Activated CD4-positive, alpha-beta T cell treated with anti-CD3 and anti-CD28 coated beads, Interleukin-2, amount 50 U/mL, for 48 hours (primary cell): ENCODE results near the gene PRDM15.

Experiments
- DNase-seq, 2 experiments: peaks; one replicate each; pipeline ENCODE4 v3.0.0-alpha.2; 2020

The PRDM15 gene

DNA sequence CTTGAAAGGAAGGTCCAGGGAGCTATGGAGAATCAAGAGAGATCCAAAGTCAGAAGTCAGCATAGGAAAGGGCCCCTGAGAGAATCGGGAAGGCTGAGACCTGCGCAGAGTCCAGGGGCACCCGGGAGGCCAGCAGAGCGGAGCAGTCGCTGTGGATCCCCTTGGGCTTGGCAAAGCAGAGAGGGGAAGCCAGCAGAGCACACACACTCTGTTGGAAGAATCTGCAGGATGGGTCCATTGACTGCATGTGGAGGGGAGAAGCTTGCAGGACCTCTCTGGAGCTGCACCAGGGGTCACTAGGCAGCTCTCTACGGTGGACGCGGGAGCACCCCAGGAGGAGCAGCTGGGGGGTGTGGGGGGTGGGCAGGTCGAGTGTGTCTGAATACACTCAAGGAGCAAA is 118.7 kb downstream of the PRDM15 start:
- no peak for DNase-seq

DNA sequence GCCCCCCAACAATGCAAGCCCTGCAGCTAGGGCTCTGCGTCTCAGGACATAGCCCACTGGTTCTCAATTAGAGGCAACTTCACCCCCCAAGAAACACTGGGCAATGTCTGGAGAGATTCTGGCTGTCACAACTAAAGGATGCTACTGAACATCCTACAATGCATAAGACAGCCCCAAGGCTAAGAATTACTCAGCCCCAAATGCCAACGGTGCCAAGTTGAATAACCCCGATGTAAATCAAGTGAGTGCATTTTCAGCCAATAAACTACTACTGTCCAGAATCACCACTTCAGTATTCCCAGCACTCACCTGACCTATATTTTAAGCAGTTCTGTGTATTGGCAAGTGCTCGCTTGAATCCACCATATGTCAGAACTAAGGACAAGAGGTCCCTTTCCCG is 119.2 kb downstream of the PRDM15 start:
- no peak for DNase-seq

DNA sequence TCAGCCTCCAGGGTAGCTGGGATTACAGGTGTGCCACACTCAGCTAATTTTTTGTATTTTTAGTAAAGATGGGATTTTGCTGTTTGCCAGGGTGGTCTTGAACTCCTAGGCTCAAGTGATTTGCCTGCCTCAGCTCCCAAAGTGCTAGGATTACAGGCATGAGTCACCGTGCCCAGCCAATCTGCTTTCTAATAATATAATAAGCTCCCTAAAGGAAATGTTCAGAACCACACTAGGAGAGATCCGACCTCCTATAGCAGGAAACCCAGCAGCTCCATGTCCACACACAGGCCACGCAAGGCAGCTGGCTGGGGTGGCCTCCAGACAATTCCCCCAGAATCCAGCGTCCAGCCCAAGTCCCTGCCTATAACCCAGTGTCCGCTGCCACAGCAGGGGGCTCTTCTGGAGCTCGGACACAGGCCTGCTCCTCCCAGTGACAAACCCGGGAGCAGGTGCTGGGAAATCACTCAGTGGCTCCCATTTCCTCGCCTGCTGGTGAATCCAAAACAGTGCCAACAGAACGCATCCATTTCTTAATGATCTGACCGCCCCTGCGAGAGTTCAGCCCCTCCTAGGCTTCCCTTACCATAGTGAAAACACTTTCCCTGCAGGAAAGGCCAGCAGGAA is 119.8 kb downstream of the PRDM15 start:
- no peak for DNase-seq

DNA sequence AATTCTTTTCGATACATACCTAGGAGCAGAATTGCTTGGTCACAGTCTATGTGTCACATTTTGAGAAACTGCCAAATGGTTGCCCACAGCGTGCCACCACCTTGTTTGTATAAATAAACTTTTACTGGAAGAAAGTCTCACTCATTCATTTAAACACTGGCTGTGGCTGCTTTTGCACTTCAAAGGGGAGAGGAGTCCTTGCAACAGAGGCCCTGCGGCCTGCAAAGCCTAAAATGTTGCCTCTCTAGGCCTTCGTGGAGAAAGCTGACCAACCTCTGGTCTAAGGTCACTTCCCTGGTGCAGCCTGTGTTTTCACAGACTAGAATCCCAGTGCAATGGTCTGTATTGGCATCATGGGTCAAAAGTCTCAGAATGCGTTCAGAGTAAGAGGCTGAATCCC is 120.6 kb downstream of the PRDM15 start:
- DNase-seq = no peak

DNA sequence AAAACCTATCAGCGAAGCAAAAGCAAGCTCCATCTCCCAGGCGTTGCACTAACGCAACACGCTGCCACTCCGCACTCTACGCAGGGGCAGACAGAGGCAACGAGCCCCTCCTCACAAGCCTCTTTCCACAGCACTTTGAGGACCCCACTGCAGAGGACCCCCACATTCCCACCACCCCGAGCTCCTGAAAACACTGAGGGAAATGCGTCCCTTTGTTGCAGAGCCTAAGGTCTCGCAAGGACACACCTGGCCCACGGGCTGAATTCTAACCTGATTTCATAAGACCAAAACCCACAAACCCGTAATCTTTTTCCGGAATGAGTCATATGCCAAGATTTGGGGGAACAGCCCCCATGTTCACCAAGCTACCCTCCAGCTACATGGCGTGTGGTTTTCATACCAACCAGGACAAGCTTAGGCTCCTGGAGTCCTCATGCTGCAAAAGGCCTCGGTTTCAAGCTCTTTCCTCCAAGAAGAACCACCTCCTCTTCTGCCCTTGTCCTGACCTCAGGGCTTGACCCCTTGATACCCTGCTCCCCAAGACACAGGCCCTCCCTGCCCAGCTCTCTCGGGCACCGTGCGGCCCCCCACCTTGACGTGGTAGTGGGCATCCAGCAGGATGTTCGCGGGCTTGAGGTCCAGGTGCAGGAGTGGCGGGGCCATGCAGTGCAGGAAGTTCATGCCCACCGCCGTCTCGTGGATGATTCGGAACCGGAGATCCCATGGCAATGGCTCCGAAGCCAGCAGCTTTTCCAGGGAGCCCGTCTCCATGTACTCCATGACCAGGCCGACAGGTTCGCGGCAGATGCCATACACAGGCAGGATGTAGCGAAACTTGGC is 123.0 kb downstream of the PRDM15 start:
- DNase-seq = no peak

DNA sequence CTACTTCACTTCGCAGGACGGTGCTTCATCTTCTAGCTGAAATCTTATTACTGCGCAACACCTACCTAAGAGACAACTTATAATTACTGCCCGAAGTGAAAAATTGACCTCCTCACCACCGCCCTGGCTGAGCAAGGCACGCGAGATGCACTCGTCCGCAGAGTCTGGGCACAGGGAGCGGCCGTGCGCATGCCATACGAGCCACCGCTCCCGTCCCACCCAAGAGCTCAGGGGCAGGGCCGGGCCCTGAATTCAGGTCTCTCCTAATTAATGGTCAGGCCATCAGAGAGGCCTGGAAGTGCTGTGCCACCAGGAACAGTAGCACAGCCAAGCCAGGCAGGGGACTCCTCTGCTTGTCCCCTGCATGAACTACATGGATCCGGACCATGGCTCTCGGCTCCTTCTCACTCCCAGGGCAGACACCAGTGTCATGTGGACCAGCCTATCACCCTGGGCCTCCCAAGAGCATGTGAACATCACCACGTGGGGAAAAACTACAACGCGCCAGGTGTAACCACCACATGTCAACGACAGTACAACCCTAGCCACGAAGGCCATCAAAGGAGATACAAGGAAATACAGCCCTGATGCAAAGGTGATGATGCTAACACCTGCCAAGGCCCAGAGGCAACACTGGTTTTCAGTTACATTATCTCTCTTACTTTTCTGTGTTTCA is 123.7 kb downstream of the PRDM15 start:
- DNase-seq = no peak

DNA sequence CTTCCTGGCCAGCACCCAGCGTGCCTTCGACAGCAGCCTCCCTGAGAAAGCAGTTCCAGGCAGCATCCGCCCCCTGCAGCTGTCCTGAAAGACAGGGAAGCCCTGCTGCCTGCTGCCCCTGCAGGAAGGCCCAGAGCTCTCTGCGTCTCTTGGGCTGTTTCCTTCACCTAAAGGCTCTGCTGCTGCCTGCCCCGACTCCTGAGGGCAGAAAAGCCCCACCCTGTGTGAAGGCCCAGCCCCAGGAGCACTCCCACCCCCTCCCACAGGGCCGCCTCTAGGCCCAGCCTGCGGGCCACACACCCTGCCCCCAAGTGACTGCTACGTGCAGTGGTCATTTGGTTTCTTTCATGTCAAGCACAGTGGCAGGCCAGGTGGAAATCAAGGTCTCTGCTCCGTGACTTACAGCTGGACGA is 124.7 kb downstream of the PRDM15 start:
- DNase-seq = no peak

DNA sequence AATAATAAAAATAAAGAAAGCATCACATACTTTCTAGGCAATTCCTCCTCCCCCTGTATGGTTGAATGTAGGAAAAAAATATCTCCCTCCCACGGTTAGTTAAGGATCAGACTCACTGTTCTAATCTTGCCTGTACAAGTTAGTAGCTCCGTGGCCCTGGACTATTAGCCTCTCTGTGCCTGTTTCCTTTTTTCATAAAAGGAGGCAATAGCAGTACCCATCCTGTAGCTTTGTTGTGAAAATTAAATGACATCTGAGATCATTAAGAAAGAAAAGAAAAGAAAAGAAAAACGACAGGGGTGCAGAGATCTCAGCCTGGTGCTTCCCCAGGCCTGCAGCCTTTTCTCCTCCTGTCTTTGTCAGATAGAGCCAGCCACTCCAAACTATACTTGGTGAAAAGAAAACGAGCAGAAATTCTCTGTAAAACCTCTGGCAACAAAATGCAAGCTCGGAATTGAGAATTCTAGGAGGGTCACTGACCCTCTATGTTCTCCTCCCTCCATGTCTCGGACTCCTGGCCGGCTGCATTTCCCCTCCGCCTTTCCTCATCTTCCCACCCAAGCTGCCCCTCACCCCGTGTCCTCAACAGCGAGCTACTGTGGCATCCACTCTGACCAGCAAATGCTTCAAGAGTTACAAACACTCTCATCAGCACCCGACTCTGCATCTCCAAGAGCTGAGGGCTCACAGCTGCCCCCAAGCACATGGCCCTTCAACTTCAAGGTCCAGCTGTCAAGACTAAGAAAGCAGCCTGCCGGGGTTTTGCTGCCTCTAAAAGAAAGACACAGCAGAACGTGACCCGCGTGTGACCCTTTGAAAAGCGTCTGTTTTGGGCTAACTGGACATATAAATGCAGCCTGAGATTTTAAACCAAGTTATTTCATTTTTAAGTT is 125.9 kb downstream of the PRDM15 start:
- no peak for DNase-seq

DNA sequence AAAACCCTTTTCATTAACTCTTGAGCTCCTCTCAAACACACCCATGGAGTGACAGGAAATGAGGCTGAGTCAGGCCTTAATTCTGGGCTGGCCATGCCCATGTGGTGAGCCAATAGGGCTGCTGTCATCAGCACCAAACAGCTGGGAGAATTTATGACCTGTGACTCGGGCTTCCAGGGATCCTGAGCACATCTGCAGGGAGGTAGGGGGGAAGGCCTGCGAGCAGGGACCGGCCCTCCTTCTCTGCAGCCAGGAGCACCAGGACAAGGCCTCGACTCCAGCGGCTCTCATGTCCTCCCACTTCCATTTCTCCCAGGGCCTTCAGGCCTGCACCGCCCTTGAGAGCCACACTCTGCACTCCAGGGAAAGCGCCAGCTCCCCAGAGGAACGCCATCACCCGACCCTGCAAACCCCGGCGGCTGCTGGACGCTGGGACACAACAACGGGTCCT is 126.9 kb downstream of the PRDM15 start:
- DNase-seq = no peak

DNA sequence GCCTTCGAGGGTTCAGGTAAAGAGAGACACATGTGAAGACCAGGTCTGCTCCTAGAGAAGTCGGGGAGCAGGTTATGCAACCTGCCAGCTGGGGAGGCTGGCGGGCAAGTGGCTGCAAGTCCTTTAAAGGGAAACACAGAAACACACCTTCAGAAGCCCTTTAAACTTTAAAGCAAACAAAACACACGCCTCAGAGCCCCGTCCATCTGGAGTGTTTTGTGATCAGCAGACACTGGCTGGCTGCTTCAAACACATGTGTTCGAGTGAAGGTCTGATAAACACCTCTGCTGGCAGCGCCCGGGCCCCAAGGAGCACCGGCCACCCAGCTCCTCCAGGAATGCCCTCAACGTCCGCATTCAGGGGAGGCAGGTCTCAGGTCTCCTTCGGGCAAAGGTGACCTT is 127.5 kb downstream of the PRDM15 start:
- no peak for DNase-seq

DNA sequence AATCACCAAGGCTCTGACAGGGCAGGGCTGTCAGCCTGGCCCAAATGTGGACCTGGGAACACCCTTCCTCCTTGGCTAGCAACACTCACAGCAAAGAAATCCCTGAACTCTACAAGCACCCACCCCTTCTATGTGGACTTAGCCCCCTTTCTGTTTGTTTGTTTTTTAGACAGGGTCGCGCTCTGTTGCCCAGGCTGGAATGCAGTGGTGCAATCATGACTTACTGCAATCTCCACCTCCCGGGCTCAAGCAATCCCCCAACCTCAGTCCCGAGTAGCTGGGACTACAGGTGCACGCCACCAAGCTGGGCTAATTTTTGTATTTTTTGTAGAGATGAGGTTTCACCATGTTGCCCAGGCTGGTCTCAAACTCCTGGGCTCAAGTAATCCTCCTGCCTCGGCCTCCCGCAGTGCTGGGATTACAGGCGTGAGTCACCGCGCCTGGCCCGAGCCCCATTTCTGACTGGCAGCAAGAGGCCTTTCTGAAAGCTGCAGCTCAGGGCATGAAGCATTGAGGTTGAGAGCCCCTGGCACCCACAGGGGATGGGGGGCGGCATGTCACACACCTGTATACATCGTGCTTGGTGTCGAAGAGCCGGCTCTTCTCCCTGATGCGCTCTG is 128.5 kb downstream of the PRDM15 start:
- DNase-seq = no peak

DNA sequence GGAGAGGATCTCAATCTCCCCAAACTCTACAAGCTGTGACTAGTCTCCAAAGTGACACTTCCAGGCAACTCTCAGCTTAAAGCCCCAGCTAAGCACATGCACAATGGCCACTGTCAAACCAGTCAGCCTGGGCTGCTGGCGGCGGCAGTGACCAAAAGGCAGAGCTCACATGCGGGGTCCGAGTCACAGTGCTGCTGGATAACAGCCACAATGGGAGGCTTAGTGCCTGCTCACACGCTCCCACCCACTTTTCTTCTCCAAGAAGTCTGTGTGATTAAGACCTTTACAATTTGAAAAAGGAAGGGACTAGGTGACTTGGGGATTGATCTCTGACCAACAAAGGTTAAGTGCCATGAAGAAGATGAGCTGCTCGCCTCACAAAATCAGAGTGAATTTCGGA is 129.1 kb downstream of the PRDM15 start:
- DNase-seq = no peak

DNA sequence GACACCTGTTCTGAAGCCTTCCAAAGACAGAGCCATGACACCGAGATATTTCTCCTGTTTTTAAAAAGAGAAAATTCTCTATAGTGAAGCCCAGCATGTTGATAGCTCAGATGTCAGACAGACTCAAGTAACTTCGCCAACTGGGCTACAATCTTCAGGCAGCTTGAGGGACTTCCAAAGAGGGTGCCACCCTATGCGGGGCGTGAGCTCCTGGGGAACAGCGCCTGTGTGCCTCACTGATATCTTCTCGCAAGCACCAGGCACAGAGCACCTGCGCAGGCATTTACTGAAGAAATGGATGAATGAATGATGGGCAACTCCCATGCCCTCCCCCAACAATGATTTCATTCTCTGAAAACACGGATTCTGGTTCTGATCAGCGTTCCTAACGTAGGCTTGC is 129.9 kb downstream of the PRDM15 start:
- no peak for DNase-seq
